HG02610 (cell line): ENCODE measurements around the gene NINJ2.

Experiments
- ATAC-seq: cut with Tn5 transposase; IDR thresholded peaks from one replicate; pipeline ENCODE4 v1.9.1; 2021; ENCODE audit warnings: mild to moderate bottlenecking, moderate library complexity; ENCODE audit not compliant: unreplicated experiment

The NINJ2 gene

DNA sequence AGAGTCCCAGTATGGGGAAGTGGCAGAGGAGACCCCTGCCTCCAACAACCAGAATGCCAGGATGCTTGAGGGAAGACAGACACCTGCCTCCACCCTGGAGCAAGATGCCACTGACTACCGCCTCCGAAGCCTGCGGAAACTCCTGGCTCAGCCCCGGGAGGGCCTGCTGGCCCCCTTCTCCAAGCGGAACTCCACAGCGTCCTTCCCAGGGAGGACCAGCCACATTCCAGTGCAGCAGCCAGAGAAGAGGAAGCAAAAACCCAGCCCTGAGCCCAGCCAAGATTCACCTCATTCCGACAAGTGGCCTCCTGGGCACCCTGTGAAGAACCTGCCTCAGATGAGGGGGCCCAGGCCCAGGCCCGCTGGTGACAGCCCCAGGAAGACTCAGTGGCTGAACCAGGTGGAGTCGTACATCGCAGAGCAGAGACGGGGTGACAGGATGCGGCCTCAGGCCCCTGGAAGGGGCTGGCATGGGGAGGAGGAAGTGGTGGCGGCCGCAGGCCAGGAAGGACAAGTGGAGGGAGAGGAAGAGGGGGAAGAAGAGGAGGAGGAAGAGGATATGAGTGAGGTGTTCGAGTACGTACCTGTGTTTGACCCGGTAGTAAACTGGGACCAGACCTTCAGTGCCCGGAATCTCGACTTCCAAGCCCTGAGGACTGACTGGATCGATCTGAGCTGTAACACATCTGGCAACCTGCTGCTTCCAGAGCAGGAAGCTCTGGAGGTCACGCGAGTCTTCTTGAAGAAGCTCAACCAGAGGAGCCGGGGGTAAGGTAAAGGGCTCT is 109.8 kb downstream of the NINJ2 start:
- ATAC-seq: no peak

DNA sequence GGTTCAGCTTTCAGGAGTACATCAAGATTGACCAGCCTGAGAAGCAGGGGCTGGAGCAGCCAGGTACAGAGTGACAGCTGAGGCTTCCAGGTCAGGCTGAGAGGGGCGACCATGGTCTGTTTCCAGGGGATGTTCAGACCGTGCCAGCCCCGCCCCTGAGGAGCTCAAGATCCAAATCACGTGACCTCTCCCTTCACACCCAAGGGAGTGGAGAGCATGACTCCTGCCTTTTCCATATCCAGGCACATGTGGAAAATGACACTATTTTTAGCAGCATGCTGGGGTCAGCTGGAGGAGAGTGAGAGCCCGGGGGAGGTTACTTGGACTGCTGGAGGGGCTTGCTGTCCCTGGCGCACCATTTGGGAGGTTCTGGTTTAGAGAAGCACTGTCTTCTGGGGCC is 110.8 kb downstream of the NINJ2 start:
- ATAC-seq: no peak

DNA sequence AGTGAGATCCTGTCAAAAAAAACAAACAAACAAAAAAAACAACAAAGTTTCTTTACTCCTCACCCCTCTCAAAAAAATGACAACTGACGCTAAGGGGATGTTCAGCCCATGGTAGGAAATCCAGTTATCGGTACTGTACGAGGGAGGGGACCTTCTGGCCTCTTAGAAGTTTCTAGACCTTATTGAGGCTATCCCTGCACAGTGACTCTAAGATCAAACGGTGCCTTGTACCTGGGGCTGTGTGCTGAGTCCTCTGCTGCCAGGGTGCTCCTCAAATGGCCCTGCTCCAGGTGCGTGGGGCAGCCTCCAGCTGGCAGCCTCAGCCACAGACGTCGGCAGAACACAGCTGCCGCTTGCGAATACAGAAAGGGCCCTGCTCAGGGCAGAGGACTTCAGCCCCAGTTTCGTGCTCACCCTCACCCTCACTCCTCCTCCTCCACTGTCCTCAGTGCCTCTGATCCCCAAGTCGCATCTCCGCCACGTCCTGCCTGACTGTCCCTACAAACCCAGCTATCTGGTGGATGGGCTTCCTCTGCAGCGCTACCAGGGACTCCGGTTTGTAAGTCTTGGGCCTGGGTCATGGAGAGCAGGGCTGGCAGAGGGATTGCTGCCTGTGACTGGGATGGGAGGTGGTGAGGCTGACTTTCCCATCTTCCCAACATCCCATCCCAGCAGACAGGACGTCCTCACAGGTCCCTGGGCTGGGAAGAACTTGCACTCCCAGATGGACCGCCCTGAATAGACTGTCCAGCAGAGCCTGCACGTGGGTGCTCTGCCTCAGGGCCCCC is 112.6 kb downstream of the NINJ2 start:
- no peak for ATAC-seq

DNA sequence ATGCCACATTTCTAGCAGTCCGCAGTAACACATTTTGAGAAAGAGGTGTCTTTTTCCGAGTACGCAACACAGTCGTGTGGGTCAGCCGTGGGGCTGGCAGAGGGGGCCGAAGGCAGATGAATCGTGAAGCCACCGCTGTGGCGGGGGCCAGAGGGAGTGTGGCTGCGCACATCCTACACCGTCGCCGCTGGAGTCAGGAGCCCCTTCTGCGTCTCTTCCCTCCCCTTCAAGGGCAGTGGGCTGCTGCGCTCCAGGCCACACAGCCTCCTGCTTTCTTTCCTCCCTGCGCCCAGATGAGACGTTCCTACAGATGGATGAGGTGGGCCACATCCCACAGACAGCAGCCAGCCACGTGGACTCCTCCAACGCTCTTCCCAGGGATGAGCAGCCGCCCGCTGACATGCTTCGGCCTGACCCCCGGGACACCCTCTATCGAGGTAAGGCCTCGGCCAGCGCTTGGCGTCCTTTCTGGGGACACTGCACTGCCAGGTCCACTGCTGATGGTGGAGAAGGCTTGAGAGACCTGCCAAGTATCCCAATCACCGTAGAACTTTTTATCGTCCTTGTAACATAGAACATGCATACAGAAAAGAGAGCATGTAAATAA is 113.7 kb downstream of the NINJ2 start:
- no peak for ATAC-seq

DNA sequence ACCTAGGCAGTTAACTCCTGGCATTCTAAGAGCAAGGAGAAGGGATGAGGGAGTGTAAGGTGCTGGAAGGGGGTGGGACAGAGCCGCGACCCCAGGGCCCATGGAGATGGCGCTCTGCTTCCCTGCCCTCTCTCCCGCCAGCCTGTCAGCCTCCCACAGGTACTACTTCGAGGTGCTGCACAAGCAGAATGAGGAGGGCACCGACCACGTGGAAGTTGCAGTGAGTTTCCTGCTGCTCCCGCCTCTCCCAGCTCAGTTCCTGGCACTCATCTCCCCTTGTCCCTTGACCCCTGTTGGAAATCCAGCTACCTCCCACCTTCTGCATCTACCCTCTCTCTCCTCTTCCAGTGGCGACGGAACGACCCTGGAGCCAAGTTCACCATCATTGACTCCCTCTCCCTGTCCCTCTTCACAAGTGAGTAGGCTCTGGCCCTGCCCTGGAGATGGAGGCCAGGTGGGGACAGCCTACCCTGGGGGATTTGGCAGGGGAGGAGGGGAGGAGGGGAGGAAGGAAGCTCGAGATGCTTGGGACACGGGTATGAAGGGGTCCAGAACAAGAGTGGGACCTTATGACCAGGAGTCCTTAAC is 115.3 kb downstream of the NINJ2 start:
- no peak for ATAC-seq

DNA sequence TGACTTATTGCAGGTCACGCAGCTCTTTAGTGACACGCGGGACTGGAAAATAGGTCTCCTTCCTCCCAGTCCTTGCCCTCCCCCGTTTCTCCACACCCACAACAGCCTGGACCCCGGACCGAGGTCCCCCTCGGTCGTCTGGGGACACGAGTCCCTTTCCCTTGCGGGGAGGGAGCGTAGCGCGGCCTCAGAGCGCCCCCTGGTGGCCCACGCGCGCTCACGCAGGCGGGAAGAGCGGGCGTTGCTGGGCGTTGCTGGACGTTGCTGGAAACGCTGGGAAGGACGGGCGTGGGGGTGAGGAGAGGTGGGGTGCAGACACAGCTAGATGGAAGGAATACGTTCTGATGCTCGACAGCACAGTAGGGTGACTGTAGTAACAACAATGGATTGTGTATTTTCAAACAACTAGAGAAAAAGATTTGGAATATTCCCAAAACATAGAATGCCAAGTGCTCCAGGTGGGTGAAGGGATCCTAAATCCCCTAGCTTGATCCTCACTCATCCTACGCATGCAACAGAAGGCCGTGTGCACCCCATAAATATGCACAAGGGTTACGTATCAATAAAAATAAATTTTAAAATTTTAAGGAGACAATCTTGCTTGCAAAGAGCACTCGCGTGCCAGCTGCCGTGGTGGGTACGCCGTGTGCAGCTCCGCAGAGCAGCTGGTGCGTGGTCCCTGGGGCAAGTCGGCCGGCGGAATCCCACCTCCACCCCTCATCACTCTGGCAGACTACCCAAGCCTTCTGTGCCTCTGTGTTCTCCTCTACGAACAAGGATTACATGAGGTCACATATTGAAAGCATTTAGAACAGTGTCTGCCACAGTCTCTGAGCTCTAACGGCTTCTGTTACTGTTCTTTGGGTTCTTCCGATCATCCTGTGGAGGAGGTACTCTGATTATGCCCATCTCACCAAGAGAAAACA is 116.1 kb downstream of the NINJ2 start:
- ATAC-seq: no peak

DNA sequence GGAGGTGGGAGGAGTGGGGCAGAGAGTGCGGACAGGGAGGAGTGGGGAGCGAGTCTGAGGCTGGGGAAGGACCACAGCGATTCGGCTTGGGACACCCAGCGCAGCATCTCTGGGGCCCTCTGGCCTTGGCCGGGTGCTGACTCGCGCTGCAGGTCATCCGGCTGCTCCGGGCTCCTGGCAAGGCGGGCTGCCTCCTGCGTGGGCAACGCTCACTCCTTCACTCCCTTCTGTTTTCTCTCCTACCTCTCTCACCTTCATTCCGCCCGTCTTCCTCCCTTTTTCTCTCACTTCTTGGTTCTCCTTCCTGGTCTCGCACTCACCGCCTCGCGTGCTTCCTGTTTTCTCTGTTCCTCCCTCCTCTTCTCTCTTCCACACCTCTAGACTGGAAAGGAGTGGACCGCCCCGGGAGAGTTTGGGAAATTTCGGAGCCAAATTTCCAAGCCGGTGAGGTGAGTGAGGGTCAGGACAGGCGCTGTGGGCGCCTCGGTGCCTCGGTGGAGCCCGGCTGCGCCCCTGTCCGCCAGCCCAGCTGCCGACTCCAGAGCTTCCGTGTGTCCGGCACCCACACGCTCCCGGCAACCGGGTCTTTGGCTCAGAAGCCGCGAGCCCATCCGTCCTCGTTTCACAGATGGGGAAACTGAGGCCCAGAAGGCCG is 116.9 kb downstream of the NINJ2 start:
- no peak for ATAC-seq

DNA sequence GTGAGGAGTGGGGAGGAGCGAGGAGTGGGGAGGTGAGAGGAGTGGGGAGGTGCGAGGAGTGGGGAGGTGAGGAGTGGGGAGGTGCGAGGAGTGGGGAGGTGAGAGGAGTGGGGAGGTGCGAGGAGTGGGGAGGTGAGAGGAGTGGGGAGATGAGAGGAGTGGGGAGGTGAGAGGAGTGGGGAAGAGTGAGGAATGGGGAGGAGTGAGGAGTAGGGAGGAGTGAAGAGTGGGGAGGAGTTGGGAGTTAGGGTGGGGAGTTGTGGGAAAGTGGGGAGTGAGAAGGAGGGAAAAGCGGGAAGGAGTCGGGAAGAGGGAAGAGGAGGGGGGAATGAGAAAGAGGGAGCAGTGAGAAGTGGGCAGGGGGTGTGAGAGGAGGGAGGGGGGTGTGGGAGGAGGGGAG is 117.4 kb downstream of the NINJ2 start:
- ATAC-seq: no peak

DNA sequence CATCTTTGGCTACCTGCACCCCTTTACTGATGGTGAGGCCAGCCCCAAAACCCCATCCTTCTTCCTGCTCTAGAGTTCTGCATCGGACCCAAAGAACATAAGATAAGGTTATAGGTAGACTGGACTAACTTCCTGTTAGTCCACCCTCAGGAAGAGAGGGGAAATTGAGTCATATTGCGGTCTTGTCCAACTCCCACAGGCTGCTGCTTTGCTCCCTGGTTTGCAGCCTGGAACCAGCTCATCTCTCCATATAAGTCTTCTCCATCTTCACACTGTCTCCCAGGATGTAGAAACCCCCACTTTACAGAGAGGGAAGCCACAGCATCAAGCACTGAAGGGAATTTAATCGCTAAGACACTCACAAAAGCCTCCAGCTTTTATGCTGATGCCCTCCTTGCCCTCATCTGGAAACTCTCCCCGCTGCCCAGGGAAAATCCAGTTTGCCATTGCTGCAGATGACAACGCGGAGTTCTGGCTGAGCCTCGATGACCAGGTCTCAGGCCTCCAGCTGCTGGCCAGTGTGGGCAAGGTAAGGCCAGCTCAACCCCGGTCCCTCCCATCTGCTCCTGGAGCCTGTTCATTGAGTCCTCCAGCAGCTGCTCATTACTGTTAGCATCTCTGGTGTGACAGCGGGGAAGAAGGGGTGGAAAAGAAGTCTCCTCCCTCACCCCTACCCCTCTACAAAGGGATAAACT is 118.2 kb downstream of the NINJ2 start:
- no peak for ATAC-seq

DNA sequence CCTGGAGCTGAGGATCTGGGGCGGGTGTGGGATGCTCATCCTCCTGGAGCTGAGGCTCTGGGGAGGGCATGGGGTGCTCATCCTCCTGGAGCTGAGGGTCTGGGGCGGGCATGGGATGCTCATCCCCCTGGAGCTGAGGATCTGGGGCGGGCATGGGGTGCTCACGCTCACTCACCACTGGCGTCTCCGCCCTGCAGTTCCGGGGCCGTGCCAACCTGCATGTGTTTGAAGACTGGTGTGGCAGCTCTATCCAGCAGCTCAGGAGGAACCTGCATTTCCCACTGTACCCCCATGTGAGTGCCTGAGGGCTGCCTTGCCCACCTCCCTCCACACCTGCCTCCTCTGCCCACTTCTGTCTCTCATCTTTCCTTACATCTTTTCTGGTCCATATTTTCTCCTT is 119.1 kb downstream of the NINJ2 start:
- ATAC-seq: no peak

DNA sequence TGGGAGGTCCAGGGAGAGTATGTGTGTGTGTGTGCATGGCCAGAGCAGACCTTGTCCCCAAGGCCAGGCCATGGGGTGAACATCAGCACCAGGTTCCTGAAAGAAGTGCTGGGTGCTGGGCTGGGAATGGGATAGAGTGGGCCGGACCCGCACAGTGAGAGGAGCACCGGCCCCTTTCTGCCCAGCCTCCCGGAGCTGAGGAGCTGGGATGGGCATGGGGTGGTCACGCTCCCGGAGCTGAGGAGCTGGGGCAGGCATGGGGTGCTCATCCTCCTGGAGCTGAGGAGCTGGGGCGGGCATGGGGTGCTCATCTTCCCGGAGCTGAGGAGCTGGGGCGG is 120.2 kb downstream of the NINJ2 start:
- ATAC-seq: no peak

DNA sequence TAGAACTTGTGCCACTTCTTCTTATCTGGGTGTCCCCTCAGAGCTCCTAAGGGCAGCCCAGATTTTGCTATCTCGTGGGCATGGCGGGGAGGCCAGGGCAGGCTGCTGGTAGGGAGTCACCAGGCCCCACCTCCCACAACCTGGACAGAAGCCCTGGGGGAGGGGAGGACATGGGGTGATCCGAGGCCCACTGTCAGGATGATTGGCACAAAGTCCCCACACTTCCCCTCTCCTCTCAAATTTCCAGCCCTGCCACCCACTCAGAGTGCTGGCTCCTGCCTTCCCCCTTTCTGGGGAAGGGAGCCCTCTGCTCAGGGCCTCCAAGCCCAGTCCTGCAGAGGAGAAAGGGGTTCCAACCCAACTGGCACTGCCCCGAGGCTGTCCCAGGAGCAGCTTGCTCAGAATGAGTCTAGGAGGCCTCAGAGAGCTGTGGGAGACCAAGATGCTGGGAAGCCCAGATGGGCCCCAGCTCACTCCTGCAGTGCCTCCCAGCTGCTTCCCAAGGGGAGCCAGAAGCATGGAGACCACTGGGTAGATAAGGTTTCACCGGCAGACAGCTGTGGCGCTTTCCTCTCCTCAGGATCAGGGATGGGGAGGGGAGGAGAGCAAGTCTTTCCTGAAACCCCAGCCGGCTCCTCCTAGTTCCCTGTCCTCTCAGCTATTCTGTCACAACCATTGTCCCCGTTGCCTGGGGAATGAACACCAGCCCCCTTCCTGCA is 120.7 kb downstream of the NINJ2 start:
- ATAC-seq: no peak

DNA sequence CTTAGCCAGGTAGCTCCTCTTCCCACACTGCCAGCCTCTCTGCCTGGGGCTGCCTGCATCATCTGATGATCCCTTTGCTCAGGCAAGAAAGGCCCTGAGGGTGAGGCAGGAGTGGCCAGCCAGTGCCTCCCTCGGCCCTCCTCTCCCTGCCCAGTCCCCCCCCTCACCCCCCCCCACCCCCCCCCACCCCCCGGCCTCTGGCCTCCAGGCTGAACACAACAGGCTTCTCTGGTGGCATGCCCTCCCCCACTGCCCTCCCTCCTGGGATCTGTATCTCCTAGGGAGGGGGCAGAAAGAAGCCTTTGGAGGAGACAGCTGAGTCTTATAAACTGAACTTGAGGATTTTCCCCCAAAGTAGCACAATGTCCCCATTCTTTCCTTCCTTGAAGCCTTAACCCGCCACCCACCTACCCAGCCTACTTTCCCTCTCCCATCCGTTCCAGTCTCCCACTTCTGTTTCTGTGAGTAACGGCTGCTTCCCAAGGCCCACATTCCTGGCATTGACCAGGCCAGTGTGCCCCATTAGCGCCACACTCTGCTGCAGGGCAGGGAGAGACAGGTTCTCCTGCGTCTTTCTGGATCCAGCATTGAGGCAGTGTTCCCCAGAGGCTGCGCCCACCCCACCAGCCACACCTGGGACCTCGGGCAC is 121.4 kb downstream of the NINJ2 start:
- ATAC-seq: no peak

DNA sequence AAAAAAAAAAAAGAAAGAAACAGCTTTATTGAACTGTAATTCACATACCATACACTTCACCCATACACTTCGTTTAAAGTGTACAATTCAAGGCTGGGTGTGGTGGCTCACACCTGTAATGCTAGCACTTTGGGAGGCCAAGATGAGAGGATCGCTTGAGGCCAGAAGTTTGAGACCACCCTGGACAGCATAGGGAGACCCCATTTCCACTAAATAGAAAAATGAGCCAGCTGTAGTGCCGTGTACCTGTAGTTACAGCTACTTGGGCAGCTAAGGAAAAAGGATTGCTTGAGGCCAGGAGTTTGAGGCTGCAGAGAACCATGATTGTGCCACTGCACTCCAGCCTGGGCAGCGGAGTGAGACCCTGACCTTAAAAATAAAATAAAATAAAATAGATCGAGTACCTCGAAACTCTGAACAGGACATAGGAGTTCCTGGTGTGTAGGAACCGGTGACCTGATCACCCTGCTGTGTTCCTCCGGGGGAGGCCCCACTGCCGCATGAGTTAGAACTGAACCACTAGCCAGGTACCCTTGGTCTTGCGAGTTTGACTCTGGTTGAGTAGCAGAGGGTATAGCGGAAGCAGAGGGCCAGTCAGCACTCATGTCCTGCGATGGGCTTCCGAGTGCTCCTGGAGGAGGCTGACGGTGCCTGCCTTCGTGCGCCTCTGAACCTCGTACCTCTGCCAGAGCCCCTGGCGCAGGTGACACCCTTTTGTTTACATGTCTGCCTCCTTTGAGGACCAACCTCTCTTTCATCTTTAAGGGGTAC is 123.5 kb downstream of the NINJ2 start:
- ATAC-seq: no peak

DNA sequence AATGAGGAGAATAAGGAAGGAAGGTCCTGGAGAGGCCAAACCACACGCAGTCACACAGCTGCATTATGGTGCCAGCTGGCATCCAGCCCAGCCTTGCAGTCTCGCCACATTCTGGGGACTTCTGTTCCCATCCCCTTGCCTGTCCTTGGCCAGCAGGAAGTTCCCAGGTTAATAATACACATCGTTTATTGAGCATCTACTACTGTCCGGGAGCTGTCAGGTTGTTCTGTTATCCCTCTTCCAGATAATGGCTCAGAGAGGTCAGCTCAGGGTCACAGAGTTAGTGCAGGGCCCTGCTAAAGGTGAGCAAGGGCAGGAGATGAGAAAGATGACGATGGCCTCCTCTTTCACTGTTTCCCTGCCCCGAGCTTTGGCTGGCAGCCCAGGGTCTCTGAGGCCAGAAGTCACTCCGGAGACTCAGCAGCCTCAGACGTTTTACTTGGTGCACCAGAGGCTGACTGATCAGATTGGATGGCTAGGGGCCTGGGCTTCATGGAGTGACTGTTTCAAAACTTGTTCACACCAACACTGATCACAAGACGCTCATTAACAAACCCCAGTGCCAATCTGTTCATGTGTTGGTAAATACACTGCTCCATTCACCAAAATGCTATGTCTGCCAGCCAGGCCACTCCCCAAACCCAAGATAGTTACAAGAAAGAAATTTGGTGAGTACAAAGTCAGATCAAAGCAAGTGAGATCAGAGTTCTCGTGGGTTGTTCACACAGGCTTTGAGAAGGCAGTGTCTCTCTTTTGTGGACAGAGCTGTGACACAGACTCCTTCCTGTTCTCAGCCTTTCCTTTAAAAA is 124.3 kb downstream of the NINJ2 start:
- no peak for ATAC-seq

DNA sequence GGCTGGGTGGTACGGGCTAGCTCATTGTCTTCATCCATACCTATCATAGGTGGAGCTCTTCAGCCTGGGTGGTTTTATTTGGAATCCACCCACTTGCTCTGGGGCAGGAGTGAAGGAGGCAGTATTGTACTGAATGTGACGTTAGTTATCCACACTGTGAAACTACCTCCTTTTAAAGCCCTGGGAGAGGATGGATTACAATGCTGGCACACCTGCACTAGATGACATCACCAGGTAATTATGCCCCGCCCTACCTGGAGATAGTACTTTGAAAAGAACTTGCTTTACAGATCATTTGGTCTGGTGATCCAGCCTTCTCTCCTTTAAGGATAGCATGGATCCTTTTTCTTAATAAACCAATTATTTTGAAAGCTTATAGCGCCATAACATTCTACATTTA is 125.5 kb downstream of the NINJ2 start:
- ATAC-seq: no peak

DNA sequence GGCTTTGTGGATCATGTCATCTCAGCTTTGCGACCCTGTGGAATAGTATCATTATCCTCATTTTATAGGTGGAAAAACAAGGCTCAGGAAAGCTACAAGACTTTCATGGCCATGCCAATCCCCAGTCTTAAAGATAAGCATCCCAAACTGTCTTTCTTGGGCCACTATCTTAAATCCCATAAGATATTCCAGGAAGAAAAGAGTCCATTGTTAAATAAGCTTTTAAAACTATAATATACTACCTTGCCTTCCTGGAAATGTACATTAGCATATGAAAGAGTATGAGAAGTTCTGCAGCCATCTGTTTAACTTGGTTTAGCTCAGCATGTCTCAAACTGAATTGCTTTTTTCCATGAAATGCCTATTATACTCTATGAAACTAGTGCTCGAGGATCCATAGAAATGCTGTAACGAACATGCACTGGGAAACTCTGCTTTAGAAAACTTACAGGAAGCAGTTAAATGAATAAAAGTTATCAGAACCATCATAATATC is 126.4 kb downstream of the NINJ2 start:
- no peak for ATAC-seq
